PFSK-1 (cell line): ENCODE measurements around the gene GUCY2C.

Experiments used
- POLR2AphosphoS5 ChIP-seq: IDR thresholded peaks from 2 replicates; pipeline ENCODE4 v1.6.1; 2012; ENCODE audit warnings: low read depth, mild to moderate bottlenecking, control low read depth, low read length, moderate library complexity
- REST ChIP-seq, 2 experiments: IDR thresholded peaks; 2 replicates each; pipeline versions ENCODE4 v1.6.1 to v1.8.0; 2011 to 2012; ENCODE audit warnings: low read depth in 2 of 2, low read length in 2 of 2, control low read depth in 1 of 2, inconsistent platforms in 1 of 2, mild to moderate bottlenecking in 1 of 2, moderate library complexity in 1 of 2; ENCODE audit not compliant: insufficient read depth in 1 of 2

- TF ChIP-seq REST (IDR thresholded peaks at IDR 0.05; ENCODE audit: insufficient read depth in 1 of 2, low read depth in 2 of 2, low read length in 2 of 2) (no peak), POLR2AphosphoS5 (no peak)
Measured at GRCh38 chr12:14614704-14615121, 81.7 kb downstream of the GUCY2C start.
